A549 (cell line): ENCODE results near the gene TTC16. TPM values are rescaled to one million over a fixed set of nuclear protein-coding genes. Genes with fewer than 3 reads are reported as not detected.
A peak's percentile ranks its signal among the peaks of the same experiment; 100 is the strongest.

Experiments used
- ATAC-seq, 2 experiments: fragments of 200-7000 bp in 1 of 2; fragments of >200 bp in 1 of 2; cut with Nextera tagmentation in 1 of 2; cut with Tn5 transposase in 1 of 2; 3 replicates each; pipeline versions ENCODE4 v1.8.0 to v1.9.1; 2018 to 2020; ENCODE audit warnings: mild to moderate bottlenecking in 1 of 2, moderate library complexity in 1 of 2
- CTCF ChIA-PET: fragments of 300-600 bp; sonication (Branson Sonifier 250); formaldehyde crosslinking; extraction: SDS; loops from one replicate; lab custom pipeline; 2021; ENCODE audit warnings: antibody characterized with exemption, inconsistent platforms; lab: Yijun Ruan, JAX
- POLR2A ChIA-PET: fragments of 350-600 bp; formaldehyde crosslinking; extraction: SDS; loops from one replicate; lab custom pipeline; 2021; ENCODE audit warnings: antibody characterized with exemption, inconsistent platforms; lab: Yijun Ruan, JAX
- DNase-seq, 2 experiments: peaks; one replicate each; pipeline versions ENCODE4 v3.0.0 to v3.0.0-alpha.2; 2011 to 2016; ENCODE audit warnings: low read depth in 1 of 2, low spot score in 1 of 2
- FAIRE-seq: peaks from 2 replicates; lab custom pipeline; 2011; peaks lifted over from hg19 to GRCh38; lab: Jason Lieb, UNC
- H3K27ac ChIP-seq, 2 experiments: fragments of >200 bp; sonication (Bioruptor Twin); formaldehyde crosslinking; 3 replicates each; pipeline ENCODE4 v1.5.1; 2016 to 2017
- H3K4me1 ChIP-seq: fragments of >200 bp; sonication (Bioruptor Twin); formaldehyde crosslinking; 3 replicates; pipeline ENCODE4 v1.6.1; 2016
- H3K4me2 ChIP-seq: fragments of >200 bp; sonication (Bioruptor Twin); formaldehyde crosslinking; 3 replicates; pipeline ENCODE4 v1.6.1; 2016
- H3K4me3 ChIP-seq: fragments of >200 bp; sonication (Bioruptor Twin); formaldehyde crosslinking; 3 replicates; pipeline ENCODE4 v1.5.1; 2016
- H3K9me3 ChIP-seq: fragments of >200 bp; sonication (Bioruptor Twin); formaldehyde crosslinking; 3 replicates; pipeline ENCODE4 v1.6.1; 2016
- CBX8 ChIP-seq: fragments of 200-600 bp; sonication (generic); IDR thresholded peaks from 2 replicates; pipeline ENCODE4 v1.6.1; 2016
- CHD2 ChIP-seq: fragments of 150-350 bp; IDR thresholded peaks from 2 replicates; pipeline ENCODE4 v1.6.1; 2014; ENCODE audit warnings: low read length; ENCODE audit not compliant: partially characterized antibody
- CHD4 ChIP-seq: fragments of 200-600 bp; sonication (generic); IDR thresholded peaks from 2 replicates; pipeline ENCODE4 v1.6.1; 2016; ENCODE audit warnings: antibody characterized with exemption, mild to moderate bottlenecking, borderline replicate concordance
- E2F6 ChIP-seq: IDR thresholded peaks from 2 replicates; pipeline ENCODE4 v1.6.1; 2012; ENCODE audit warnings: low read depth, borderline replicate concordance
- HDAC2 ChIP-seq: fragments of 200-600 bp; sonication (generic); IDR thresholded peaks from 2 replicates; pipeline ENCODE4 v1.6.1; 2016
- HOXA7 ChIP-seq: fragments of 250-450 bp; sonication (Bioruptor Pico); IDR thresholded peaks from 2 replicates; pipeline ENCODE4 v1.5.0; 2020; ENCODE audit warnings: mild to moderate bottlenecking, moderate library complexity
- HOXB13 ChIP-seq: fragments of 250-450 bp; sonication (Bioruptor Pico); IDR thresholded peaks from 2 replicates; pipeline ENCODE4 v1.5.0; 2020; ENCODE audit warnings: low read depth, mild to moderate bottlenecking, moderate library complexity
- HOXB5 ChIP-seq: fragments of 250-450 bp; sonication (Bioruptor Pico); IDR thresholded peaks from 2 replicates; pipeline ENCODE4 v1.5.0; 2020; ENCODE audit warnings: mild to moderate bottlenecking, moderate library complexity
- KDM1A ChIP-seq: fragments of 200-600 bp; sonication (generic); IDR thresholded peaks from 2 replicates; pipeline ENCODE4 v1.6.1; 2016; ENCODE audit warnings: low read depth, mild to moderate bottlenecking
- KDM5A ChIP-seq: fragments of 200-600 bp; sonication (generic); IDR thresholded peaks from 2 replicates; pipeline ENCODE4 v1.6.1; 2016; ENCODE audit warnings: antibody characterized with exemption, mild to moderate bottlenecking
- MAFK ChIP-seq: fragments of 450-650 bp; IDR thresholded peaks from 2 replicates; pipeline ENCODE4 v1.6.1; 2014; ENCODE audit not compliant: partially characterized antibody
- MAZ ChIP-seq: fragments of 150-350 bp; IDR thresholded peaks from 2 replicates; pipeline ENCODE4 v1.6.1; 2014; ENCODE audit warnings: antibody characterized with exemption, low read depth, low read length, borderline replicate concordance
- PHF8 ChIP-seq: fragments of 200-600 bp; sonication (generic); IDR thresholded peaks from 2 replicates; pipeline ENCODE4 v1.6.1; 2016; ENCODE audit warnings: low read depth, mild to moderate bottlenecking, antibody characterized with exemption, moderate library complexity, borderline replicate concordance
- POLR2AphosphoS2 ChIP-seq: conservative IDR thresholded peaks from 2 replicates; pipeline ENCODE4 v1.6.1; 2012; ENCODE audit warnings: low read length, improper control_type of control experiment, inconsistent platforms
- RARB ChIP-seq: fragments of 250-450 bp; sonication (Bioruptor Pico); IDR thresholded peaks from 2 replicates; pipeline ENCODE4 v1.8.0; 2021; ENCODE audit warnings: mild to moderate bottlenecking, moderate library complexity
- SMC3 ChIP-seq: fragments of >200 bp; sonication (Bioruptor Twin); formaldehyde crosslinking; IDR thresholded peaks from 3 replicates; pipeline ENCODE4 v1.6.1; 2018; ENCODE audit warnings: inconsistent platforms
- USF2 ChIP-seq: fragments of 450-650 bp; IDR thresholded peaks from 2 replicates; pipeline ENCODE4 v1.6.1; 2014; ENCODE audit warnings: antibody characterized with exemption
- WGBS: methylation state at CpG from one replicate; pipeline ENCODE4 v1.1.6; 2017; ENCODE audit errors: missing lambda C conversion rate; 5-methylcytosine and 5-hydroxymethylcytosine counted together
- polyA plus RNA-seq, 4 experiments: library from polyadenylated mRNA; depleted of rRNA in 3 of 4; stranded (reverse); fragments of >200 nt; fragmentation: RNase III in 1 of 4; extraction: RNeasy Plus Mini Kit Qiagen cat#74134 plus additional on column Dnase treatment in 1 of 4; gene quantifications; 2 replicates in 3 of 4; 3 replicates in 1 of 4; pipeline ENCODE4 v1.2.3, GENCODE V29; 2011 to 2017
- TF ChIP-seq, protein P1 (sequence below): fragments of >200 bp; sonication (Bioruptor Twin); formaldehyde crosslinking; IDR thresholded peaks from 2 replicates; pipeline ENCODE4 v1.6.1; 2016
- TF ChIP-seq, protein P2 (sequence below): IDR thresholded peaks from 2 replicates; pipeline ENCODE4 v1.6.1; 2012
- TF ChIP-seq, protein P3 (sequence below): fragments of >200 bp; sonication (Bioruptor Twin); formaldehyde crosslinking; IDR thresholded peaks from 3 replicates; pipeline ENCODE4 v1.5.1; 2016

Gene TTC16
- polyA plus RNA-seq, 2 of the 4 experiments (the other 2 are of a cell fraction), result not detected

DNA sequence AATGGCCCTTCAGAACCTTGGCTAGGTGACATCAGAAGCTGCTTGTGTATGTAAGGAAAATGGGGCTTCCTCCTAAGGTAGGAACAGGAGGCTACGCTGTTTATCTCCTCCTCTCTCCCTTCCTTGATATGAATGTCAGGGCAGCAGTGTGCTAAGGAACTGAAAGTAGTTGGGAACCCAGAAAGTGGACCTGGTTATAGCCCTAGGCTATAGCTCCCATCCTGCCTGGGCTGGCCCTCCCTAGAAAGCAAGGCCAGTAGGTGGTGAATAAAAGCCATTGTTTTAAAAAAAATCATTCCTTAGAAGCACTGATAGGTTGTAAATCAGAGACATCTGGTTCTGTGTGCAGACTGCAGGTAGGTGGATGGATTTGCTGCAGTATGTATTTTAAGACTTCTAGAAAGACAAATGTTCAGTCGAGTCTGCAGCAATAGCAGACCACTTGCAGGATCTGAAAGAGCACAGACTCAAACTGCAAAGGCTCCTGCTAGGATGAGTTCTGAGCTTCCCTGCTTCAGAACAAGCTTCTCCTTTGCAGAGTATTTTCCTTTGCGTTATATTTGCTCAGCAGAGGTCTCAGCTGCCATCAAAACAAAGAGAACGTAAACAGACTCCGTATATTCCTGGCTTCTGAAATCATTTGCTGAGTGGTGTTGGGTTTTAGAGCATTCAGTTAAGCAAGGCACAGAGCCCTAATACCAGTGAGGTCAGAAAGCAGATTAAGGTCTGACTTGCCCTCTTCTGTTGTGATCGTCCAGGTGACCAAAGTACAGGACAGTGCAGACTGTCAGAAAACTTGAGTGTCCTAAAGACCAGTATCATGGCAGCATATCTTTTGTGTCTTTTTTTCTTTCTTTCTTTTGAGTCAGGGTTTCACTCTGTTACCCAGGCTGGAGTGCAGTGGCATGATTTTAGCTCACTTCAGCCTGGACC, 29.2 kb upstream of the TTC16 start:
- 80% methylated on average over 6 of the region's 6 CpGs for WGBS
- no peak for FAIRE-seq
- ATAC-seq, result no peak

GRCh38 chr9:127689329-127690000, 26.4 kb upstream of the TTC16 start:
- POLR2A ChIA-PET, result no interaction called here
- H3K4me3 ChIP-seq, result no peak overlapping the region
- H3K27ac ChIP-seq, result no peak overlapping the region
- TF ChIP-seq E2F6, result no peak
- no peak for TF ChIP-seq HOXA7 (CRISPR knock-in tag)
- TF ChIP-seq, protein P1, sequence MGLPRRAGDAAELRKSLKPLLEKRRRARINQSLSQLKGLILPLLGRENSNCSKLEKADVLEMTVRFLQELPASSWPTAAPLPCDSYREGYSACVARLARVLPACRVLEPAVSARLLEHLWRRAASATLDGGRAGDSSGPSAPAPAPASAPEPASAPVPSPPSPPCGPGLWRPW, result no peak
- TF ChIP-seq POLR2AphosphoS2, result no peak
- TF ChIP-seq HDAC2, result no peak
- peak; percentile 78 for TF ChIP-seq MAFK
- no peak overlapping the region for H3K4me2 ChIP-seq
- 90% methylated on average over 13 of the region's 13 CpGs for WGBS
- DNase-seq (no peak), ATAC-seq (no peak), FAIRE-seq (no peak)
- H3K4me1 ChIP-seq, result peaks cover 3% of the 10 kb centered on the region; the same call in 2 of the 3 replicates
- no peaks in the 10 kb centered on the region for H3K9me3 ChIP-seq
- CTCF ChIA-PET, result interaction anchor here (0.6 to 1.7 kb wide), 2 partner anchors 45 to 484 kb away, joined by 3 to 7 read pairs; no protein-coding TSS in a partner anchor

More for the DNA sequence above, 29.2 kb upstream of the TTC16 start:
- ChIA-PET POLR2A (no interaction called here), CTCF (interaction anchor here (0.8 to 3.6 kb wide), 7 partner anchors 9 to 100 kb away, joined by 3 to 21 read pairs (median 4); partner anchors contain the start of gene TOR2A)
- Histone ChIP-seq H3K27ac (no peak overlapping the region), H3K9me3 (no peaks in the 10 kb centered on the region), H3K4me1 (peaks cover 5% of the 10 kb centered on the region; the same call in 2 of the 3 replicates), H3K4me2 (no peak overlapping the region), H3K4me3 (no peak overlapping the region)
- no peak for DNase-seq
- TF ChIP-seq CHD2 (no peak), CBX8 (no peak), KDM5A (no peak), POLR2AphosphoS2 (no peak), HOXB5 (CRISPR knock-in tag) (no peak), HOXB13 (CRISPR knock-in tag) (no peak), SMC3 (no peak), USF2 (no peak)
- TF ChIP-seq, protein P2, sequence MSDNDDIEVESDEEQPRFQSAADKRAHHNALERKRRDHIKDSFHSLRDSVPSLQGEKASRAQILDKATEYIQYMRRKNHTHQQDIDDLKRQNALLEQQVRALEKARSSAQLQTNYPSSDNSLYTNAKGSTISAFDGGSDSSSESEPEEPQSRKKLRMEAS, result no peak
- TF ChIP-seq, protein P3, sequence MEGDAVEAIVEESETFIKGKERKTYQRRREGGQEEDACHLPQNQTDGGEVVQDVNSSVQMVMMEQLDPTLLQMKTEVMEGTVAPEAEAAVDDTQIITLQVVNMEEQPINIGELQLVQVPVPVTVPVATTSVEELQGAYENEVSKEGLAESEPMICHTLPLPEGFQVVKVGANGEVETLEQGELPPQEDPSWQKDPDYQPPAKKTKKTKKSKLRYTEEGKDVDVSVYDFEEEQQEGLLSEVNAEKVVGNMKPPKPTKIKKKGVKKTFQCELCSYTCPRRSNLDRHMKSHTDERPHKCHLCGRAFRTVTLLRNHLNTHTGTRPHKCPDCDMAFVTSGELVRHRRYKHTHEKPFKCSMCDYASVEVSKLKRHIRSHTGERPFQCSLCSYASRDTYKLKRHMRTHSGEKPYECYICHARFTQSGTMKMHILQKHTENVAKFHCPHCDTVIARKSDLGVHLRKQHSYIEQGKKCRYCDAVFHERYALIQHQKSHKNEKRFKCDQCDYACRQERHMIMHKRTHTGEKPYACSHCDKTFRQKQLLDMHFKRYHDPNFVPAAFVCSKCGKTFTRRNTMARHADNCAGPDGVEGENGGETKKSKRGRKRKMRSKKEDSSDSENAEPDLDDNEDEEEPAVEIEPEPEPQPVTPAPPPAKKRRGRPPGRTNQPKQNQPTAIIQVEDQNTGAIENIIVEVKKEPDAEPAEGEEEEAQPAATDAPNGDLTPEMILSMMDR, result no peak

DNA sequence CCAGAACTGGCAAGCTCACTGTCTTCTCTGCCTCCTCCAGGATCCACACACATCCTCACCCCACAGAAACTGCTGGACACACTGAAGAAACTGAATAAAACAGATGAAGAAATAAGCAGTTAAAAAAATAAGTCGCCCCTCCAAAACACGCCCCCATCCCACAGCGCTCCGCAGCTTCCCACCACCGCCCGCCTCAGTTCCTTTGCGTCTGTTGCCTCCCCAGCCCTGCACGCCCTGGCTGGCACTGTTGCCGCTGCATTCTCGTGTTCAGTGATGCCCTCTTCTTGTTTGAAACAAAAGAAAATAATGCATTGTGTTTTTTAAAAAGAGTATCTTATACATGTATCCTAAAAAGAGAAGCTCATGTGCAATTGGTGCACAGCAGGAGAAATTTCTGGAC, 25.1 kb upstream of the TTC16 start:
- Histone ChIP-seq H3K4me2 (no peak overlapping the region), H3K4me3 (no peak overlapping the region), H3K4me1 (no peaks in the 10 kb centered on the region), H3K9me3 (no peaks in the 10 kb centered on the region), H3K27ac (no peak overlapping the region)
- CTCF ChIA-PET, result interaction anchor here (1.7 to 3.2 kb wide), 3 partner anchors 8 to 186 kb away, joined by 4 to 13 read pairs (median 7); partner anchors contain the start of gene TOR2A
- ATAC-seq (no peak), FAIRE-seq (no peak), DNase-seq (no peak)
- TF ChIP-seq CHD4 (no peak), MAZ (no peak), PHF8 (no peak), KDM1A (no peak), RARB (no peak)
- TF ChIP-seq, protein P3, result no peak
- TF ChIP-seq, protein P2, result no peak
- POLR2A ChIA-PET, result no interaction called here
- WGBS, result 91% methylated on average over 10 of the region's 10 CpGs
